ENCODE measurements around the gene DFFB.

DNA sequence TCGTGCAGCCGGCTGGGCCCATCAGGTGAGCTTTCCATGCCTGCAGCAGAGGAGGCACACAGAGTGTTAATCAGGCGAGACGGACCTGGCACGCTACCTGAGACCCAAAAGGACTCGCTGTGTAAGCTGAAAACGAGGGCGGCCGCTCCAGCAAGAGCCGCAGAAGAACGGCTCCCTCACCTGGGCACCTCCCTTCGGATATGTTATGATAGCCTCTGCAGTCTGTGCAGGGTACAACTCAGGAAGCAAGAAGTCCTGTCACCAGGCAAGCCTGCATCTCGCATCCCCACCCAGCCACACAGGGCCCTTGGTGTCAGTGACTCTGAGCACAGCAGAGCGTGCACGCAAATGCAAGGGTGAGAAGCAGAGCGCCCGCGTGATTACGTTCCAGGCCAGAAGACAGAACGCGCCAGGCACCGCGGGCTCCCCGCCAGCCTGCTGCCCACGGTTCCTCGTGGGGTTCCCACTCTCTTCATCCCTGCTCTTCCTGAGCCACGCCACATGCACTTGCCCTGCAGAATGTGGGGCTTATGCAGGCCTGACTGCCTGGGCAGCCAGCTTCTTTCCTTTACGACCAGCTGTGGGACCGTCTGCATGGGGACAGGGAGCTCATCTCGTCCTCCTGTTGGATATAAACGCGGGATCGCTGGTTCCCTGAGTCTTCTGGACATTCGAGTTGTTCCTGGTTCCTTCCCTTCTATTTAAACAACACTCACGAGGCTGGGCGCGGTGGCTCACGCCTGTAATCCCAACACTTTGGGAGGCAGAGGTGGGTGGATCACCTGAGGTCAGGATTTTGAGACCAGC lies 40.7 kb upstream of the DFFB start:
- TF ChIP-seq, protein P1, sequence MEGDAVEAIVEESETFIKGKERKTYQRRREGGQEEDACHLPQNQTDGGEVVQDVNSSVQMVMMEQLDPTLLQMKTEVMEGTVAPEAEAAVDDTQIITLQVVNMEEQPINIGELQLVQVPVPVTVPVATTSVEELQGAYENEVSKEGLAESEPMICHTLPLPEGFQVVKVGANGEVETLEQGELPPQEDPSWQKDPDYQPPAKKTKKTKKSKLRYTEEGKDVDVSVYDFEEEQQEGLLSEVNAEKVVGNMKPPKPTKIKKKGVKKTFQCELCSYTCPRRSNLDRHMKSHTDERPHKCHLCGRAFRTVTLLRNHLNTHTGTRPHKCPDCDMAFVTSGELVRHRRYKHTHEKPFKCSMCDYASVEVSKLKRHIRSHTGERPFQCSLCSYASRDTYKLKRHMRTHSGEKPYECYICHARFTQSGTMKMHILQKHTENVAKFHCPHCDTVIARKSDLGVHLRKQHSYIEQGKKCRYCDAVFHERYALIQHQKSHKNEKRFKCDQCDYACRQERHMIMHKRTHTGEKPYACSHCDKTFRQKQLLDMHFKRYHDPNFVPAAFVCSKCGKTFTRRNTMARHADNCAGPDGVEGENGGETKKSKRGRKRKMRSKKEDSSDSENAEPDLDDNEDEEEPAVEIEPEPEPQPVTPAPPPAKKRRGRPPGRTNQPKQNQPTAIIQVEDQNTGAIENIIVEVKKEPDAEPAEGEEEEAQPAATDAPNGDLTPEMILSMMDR (IDR thresholded peaks at IDR 0.05): no peak
- no peak for TF ChIP-seq POLR2A (IDR thresholded peaks at IDR 0.05)
